Esophagus mucosa (tissue), 1 donor: ENCODE measurements around the gene ESRRA. TPM values are rescaled to one million over a fixed set of nuclear protein-coding genes. Genes with fewer than 3 reads are reported as not detected.
"Not testable (repeated sequence)": the region's sequence is repeated elsewhere in the genome, so short reads cannot be mapped to it uniquely, and the experiment has no call there.

Experiments
- ATAC-seq: fragments of 200-7000 bp; cut with Tn5 transposase; one replicate; pipeline ENCODE4 v1.9.1; 2020
- total RNA-seq: library from RNA; stranded (reverse); gene quantifications from one replicate; pipeline ENCODE4 v1.2.4, GENCODE V29; 2023
- donor health status: DM: yes; HTN: yes; CAD: no.

The ESRRA gene
- total RNA-seq, 1 donor from 2014 or later: 63.2 TPM

DNA sequence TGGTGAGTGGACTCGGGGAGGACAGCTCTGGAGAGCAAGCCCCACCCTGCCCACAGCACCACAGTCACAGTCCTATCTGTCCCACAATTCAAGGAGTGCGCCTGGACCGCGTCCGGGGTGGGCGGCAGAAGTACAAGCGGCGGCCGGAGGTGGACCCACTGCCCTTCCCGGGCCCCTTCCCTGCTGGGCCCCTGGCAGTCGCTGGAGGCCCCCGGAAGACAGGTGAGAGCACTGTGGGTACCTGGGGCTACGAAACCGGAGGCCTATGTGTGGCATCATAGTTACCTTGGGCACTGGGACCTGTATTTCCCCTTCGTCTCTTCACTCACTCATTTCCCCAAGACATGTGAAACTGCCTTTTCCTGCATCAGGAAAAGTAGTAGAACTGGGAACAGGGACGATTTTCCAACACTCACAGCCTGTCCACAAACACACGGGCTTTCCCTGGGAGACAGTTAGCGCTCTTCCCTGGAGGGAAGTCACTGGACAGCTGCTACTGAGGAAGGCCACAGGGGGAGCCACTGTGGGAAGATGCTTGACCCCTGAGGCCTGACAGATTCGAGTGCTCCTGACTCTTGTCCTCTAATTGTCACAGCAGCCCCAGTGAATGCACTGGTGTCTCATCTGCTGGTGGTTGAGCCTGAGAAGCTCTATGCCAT lies 9.0 kb downstream of the ESRRA start:
- ATAC-seq: no peak

- no peak for ATAC-seq
Measured at GRCh38 chr11:64314805-64315561, 9.7 kb downstream of the ESRRA start.

GRCh38 chr11:64315667-64316526 lies 10.6 kb downstream of the ESRRA start:
- ATAC-seq: not testable (repeated sequence)

DNA sequence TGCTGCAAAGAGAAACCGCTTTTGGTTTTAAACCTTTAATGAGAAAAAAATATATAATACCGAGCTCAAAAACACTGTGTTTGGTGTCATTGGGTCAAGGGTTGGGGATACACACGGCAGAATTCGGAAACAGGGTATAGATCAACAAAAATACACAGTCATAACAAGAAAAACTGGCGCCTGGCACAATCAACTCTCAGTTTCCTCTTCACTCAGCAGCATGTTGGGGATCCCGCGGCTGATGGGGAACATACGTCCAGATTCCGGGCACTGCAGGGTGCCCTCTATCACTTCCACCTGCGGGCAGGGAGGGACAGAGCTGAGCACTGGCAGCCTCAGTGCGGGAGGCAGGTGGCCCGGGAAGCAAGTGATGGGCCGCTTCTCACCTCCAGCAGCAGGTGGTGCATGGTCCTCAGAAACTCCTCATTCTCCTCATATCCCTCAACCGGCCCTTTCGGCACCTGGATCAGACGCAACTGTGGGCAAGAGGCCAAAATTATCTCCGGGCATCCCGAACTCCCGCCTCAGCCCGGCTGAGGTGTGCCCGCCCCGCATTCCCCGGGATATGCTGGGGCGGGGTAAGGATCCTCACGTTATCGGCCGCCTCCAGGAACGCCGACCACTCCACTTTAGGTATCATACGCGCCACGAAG lies 11.5 kb downstream of the ESRRA start:
- ATAC-seq: peak; percentile 14

DNA sequence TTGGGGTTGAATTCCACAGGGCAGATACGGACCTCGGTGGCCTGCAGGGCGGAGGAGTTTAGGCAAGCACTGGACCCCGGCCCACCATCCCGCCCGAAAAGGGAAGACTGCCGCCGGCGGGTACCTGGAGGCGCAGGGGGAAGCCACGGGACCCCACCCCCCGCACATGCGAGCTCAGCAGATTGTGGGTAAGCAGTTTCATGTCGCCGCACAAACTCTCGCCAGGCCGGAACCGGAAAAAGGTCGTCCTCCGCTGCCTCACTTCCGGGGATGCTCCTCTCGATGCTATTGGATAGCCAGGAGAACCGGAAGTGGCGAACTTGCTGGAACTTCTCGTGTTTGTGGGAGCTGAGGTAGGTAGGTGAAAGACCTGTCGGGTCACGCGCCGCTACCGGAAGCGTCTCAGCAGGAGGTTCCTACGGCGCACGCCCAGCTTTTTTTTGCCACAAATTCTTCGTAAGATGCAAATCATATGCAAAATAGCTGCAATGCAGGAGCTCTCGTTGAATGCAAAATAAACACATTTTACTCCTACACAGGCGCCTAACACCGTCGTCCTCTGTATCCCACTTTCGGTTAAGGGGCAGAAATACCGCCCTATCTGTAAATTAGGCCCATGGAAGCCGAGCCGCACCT lies 12.1 kb downstream of the ESRRA start, which contains the start of gene TRMT112:
Gene TRMT112, minus strand, starts transcription at position 235 of the 636 bp plus-strand sequence. Its CDS starts 33 bp downstream, at position 202.
- peak; percentile 78 for ATAC-seq

DNA sequence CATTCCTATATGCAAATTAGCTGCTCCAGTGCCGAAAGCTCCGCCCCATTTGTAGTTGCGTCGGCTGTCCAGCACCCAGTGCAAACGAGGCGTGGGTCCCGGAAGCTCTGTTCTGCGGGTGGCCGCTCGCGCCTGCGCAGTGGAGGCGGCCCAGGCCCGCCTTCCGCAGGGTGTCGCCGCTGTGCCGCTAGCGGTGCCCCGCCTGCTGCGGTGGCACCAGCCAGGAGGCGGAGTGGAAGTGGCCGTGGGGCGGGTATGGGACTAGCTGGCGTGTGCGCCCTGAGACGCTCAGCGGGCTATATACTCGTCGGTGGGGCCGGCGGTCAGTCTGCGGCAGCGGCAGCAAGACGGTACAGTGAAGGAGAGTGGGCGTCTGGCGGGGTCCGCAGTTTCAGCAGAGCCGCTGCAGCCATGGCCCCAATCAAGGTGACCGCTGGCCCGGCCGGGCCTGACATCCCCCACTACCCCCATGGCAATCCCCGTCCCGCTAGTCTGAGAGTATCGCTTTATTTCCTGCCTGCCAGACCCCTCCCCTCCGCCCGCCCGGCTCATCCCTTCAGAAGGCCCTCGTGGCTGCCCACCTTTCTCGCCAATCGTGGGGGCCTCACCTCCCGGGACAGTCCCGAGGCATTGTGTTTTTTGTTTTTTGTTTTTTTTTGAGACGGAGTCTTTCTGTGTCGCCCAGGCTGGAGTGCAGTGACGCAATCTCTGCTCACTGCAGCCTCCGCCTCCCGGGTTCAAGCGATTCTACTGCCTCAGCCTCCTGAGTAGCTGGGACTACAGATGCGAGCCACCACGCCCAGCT lies 12.8 kb downstream of the ESRRA start, which contains the start of gene PRDX5:
Gene PRDX5, plus strand, starts transcription at position 161 of the 805 bp plus-strand sequence. Its CDS starts 95 bp downstream, at position 256.
- ATAC-seq: peak; percentile 79

- ATAC-seq: no peak
Measured at GRCh38 chr11:64318766-64319761, 13.7 kb downstream of the ESRRA start.

- no peak for ATAC-seq
Measured at GRCh38 chr11:64320556-64320955, 15.2 kb downstream of the ESRRA start.

DNA sequence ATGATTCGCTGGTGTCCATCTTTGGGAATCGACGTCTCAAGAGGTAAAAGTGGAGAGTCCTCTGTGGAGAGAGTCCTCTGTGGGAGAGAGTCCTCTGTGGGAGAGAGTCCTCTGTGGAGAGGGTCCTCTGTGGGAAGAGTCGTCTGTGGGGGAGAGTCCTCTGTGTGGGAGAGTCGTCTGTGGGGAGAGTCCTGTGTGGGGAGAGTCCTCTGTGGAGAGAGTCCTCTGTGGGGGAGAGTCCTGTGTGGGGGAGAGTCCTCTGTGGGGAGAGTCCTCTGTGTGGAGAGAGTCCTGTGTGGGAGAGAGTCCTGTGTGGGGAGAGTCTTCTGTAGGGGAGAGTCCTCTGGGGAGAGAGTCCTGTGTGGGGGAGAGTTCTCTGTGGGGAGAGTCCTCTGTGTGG lies 15.7 kb downstream of the ESRRA start:
- no peak for ATAC-seq

GRCh38 chr11:64321533-64321932 lies 16.2 kb downstream of the ESRRA start:
- ATAC-seq: peak; percentile 22

GRCh38 chr11:64322925-64323260 lies 17.6 kb downstream of the ESRRA start:
- ATAC-seq: no peak

DNA sequence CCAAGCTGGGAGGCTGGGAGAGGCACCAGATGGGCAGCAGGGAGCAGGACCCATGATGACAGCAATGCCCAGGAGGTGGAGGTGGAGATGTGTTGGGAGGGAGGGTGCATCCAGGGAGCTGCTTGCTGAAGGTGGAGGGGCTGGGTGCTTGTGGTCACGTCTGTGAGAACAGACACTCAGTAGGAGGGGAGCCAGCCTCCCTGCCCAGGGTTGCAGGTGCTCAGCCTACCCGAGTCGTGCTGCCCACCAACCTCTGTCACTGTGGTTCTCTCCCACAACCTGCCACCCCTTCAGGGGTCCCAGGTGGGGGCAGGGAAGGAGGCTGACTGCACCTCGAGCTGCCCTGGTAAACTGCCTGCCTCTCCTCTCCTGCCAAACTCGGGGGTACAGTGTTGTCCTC lies 18.0 kb downstream of the ESRRA start:
- ATAC-seq: no peak

DNA sequence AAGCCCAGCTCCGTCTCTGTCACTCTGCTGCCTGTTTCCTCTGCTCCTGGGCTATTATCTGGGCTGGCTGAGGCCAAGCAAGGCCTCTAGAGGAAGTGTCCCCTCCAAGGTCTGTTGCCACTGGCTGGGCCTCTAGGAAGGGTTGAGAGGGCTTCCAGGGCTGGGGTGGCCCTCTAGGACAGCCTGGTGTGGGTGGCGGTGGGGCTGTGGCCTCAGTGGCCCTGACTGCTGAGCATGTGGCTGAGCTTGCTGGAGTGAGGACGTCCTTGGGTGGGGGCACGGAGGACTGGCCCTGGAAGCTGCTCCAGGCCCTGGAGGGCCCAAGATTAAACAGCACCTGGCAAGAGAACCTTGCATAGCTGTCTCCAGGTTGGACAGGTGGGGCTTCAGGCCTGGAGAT lies 18.7 kb downstream of the ESRRA start:
- peak; percentile 0 for ATAC-seq

GRCh38 chr11:64324692-64325469 lies 19.6 kb downstream of the ESRRA start:
- peak; percentile 73 for ATAC-seq

- ATAC-seq: no peak
Measured at GRCh38 chr11:64327375-64327774, 22.1 kb downstream of the ESRRA start.

DNA sequence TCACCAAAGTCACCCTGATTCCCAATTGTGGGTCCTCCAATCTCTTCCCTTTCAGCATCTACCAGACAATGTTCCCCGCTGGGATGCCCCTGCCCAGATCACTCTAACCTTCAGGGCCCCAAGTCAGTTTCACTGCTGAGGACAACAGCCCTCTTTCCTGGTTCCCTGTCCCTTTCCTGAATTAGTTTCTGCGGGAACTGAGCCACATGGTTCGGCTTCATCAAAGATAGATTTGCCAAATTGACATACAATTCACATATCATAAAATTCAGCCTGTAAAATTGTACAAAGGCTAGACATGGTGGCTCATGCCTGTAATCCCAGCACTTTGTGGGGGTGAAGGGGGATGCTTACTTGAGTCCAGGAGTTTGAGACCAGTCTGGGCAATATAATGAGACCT lies 22.7 kb downstream of the ESRRA start:
- ATAC-seq: no peak

DNA sequence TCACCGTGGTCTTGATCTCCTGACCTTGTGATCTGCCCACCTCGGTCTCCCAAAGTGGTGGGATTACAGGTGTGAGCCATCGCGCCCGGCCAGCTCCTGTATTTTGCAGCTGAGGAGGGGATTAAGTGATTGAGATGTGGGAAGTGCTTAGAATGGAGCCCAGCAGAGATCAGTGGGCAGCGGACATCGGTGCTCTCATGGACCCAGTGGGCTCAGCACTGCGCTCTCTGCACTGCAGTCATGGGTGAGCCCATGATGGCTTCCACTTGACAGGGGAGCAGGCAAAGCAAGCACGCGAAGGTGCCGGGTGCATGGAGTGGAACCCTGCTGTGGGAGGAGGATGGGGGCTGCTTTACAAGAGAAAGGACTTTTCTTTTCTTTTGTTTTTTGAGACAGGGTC lies 25.6 kb downstream of the ESRRA start:
- no peak for ATAC-seq

- ATAC-seq: peak; percentile 83
Measured at GRCh38 chr11:64331569-64332371, 26.4 kb downstream of the ESRRA start.
